ENCODE results near the gene ACOX3. TPM values are rescaled to one million over a fixed set of nuclear protein-coding genes. Genes with fewer than 3 reads are reported as not detected.
"Not testable (repeated sequence)": the region's sequence is repeated elsewhere in the genome, so short reads cannot be mapped to it uniquely, and the experiment has no call there.

ACOX3 gene
- total RNA-seq, 1 donor from 2014 or later: 27.8 TPM

- intact Hi-C loops (cut with DNase I): no loop called here
- ATAC-seq: no peak
- DNase-seq (ENCODE audit: low spot score): peak; percentile 32
Measured at GRCh38 chr4:8349664-8350236, 90.8 kb downstream of the ACOX3 start.

- intact Hi-C loops (cut with DNase I); ATAC-seq: not testable (repeated sequence)
- DNase-seq (ENCODE audit: low spot score): peak; percentile 19
Measured at GRCh38 chr4:8349236-8349635, 91.3 kb downstream of the ACOX3 start.

- no peak for ATAC-seq
- peak; percentile 42 for DNase-seq (ENCODE audit: low spot score)
- intact Hi-C loops (cut with DNase I): no loop called here
Measured at GRCh38 chr4:8348071-8348470, 92.5 kb downstream of the ACOX3 start.

- peak; percentile 34 for DNase-seq (ENCODE audit: low spot score)
- no peak for ATAC-seq
- intact Hi-C loops (cut with DNase I): no loop called here
Measured at GRCh38 chr4:8347660-8348059, 92.9 kb downstream of the ACOX3 start.

GRCh38 chr4:8346838-8347605 lies 93.5 kb downstream of the ACOX3 start:
- peak; percentile 47 for DNase-seq (ENCODE audit: low spot score)
- intact Hi-C loops (cut with DNase I): no loop called here
- ATAC-seq: no peak

GRCh38 chr4:8345946-8346814 lies 94.3 kb downstream of the ACOX3 start:
- intact Hi-C loops (cut with DNase I): no loop called here
- ATAC-seq (no peak), DNase-seq (ENCODE audit: low spot score) (peak; percentile 50)

GRCh38 chr4:8345053-8345945 lies 95.2 kb downstream of the ACOX3 start:
- intact Hi-C loops (cut with DNase I): no loop called here
- ATAC-seq (no peak), DNase-seq (ENCODE audit: low spot score) (peak; percentile 53)

GRCh38 chr4:8344377-8344776 lies 96.1 kb downstream of the ACOX3 start:
- intact Hi-C loops (cut with DNase I): no loop called here
- ATAC-seq: no peak
- DNase-seq (ENCODE audit: low spot score): peak; percentile 36

- DNase-seq (ENCODE audit: low spot score): peak; percentile 43
Measured at GRCh38 chr4:8343967-8344331, 96.6 kb downstream of the ACOX3 start.

GRCh38 chr4:8343262-8343966 lies 97.1 kb downstream of the ACOX3 start:
- DNase-seq (ENCODE audit: low spot score) (peak; percentile 59), ATAC-seq (no peak)
- intact Hi-C loops (cut with DNase I): no loop called here

More at GRCh38 chr4:8343967-8344331, 96.6 kb downstream of the ACOX3 start:
- no peak for ATAC-seq
- intact Hi-C loops (cut with DNase I): no loop called here

GRCh38 chr4:8342651-8343261 lies 97.8 kb downstream of the ACOX3 start:
- ATAC-seq: no peak
- intact Hi-C loops (cut with DNase I): no loop called here
- peak; percentile 55 for DNase-seq (ENCODE audit: low spot score)

GRCh38 chr4:8341691-8342090 lies 98.8 kb downstream of the ACOX3 start:
- ATAC-seq: peak; percentile 54
- DNase-seq (ENCODE audit: low spot score): peak; percentile 67
- intact Hi-C loops (cut with DNase I): no loop called here

GRCh38 chr4:8341281-8341680 lies 99.2 kb downstream of the ACOX3 start:
- intact Hi-C loops (cut with DNase I); ATAC-seq: not testable (repeated sequence)
- DNase-seq (ENCODE audit: low spot score): peak; percentile 46

GRCh38 chr4:8340781-8341241 lies 99.7 kb downstream of the ACOX3 start:
- peak; percentile 84 for DNase-seq (ENCODE audit: low spot score)
- peak; percentile 97 for ATAC-seq
- intact Hi-C loops (cut with DNase I): no loop called here

GRCh38 chr4:8338351-8338961 lies 102.1 kb downstream of the ACOX3 start:
- no peak for ATAC-seq
- no peak for DNase-seq (ENCODE audit: low spot score)
- intact Hi-C loops (cut with DNase I): no loop called here

GRCh38 chr4:8336412-8337075 lies 104.0 kb downstream of the ACOX3 start:
- intact Hi-C loops (cut with DNase I): no loop called here
- DNase-seq (ENCODE audit: low spot score) (no peak), ATAC-seq (no peak)

GRCh38 chr4:8335848-8336247 lies 104.7 kb downstream of the ACOX3 start:
- intact Hi-C loops (cut with DNase I): no loop called here

More at GRCh38 chr4:8335848-8336247, 104.7 kb downstream of the ACOX3 start:
- DNase-seq (ENCODE audit: low spot score) (no peak), ATAC-seq (no peak)
